HCT116 (cell line): ENCODE measurements around the gene KCNIP4. TPM values are rescaled to one million over a fixed set of nuclear protein-coding genes. Genes with fewer than 3 reads are reported as not detected.

Experiments used
- ATAC-seq: fragments of 200-7000 bp; cut with Tn5 transposase; 2 replicates; pipeline ENCODE4 v1.9.1; 2020; ENCODE audit warnings: mild to moderate bottlenecking, moderate library complexity
- BruUV-seq: library from RNA; stranded (reverse); fragments of 400-500 nt; replicated peaks from 2 replicates; lab custom pipeline; 2021; lab: Mats Ljungman, UMichigan
- CTCF ChIA-PET: fragments of 300-600 bp; sonication (Branson Sonifier 250); formaldehyde crosslinking; loops from one replicate; lab custom pipeline; 2021; ENCODE audit warnings: antibody characterized with exemption; lab: Charles Lee
- POLR2A ChIA-PET: fragments of 300-600, 350-600 bp; sonication (Branson Sonifier 250); formaldehyde crosslinking; loops from one replicate; lab custom pipeline; 2021; ENCODE audit warnings: antibody characterized with exemption; lab: Charles Lee
- RAD21 ChIA-PET, 2 experiments: fragments of 300-600 bp; sonication (Branson Sonifier 250); formaldehyde crosslinking; loops; one replicate each; lab custom pipeline; 2023; ENCODE audit warnings: low total read pairs in 2 of 2; ENCODE audit not compliant: uncharacterized antibody in 2 of 2, unreplicated experiment in 2 of 2, low non-redundant PET in 1 of 2; lab: Charles Lee
- DNase-seq: peaks from one replicate; pipeline ENCODE4 v3.0.0-alpha.2; 2010; ENCODE audit warnings: low read depth, low spot score
- H2AFZ ChIP-seq: fragments of 200-600 bp; shearing (Covaris generic), sonication (generic); 2 replicates; pipeline ENCODE4 v1.6.1; 2017; ENCODE audit warnings: low read depth, mixed run types, mixed read lengths, antibody characterized with exemption, low read length; ENCODE audit not compliant: poor library complexity, severe bottlenecking
- H3K27ac ChIP-seq: 2 replicates; pipeline ENCODE4 v1.5.1; 2012; ENCODE audit warnings: low read depth, low read length
- H3K27me3 ChIP-seq: fragments of 200-600 bp; sonication (generic); 2 replicates; pipeline ENCODE4 v1.6.1; 2016; ENCODE audit warnings: mixed run types, low read length, mixed read lengths; ENCODE audit not compliant: insufficient read depth
- H3K36me3 ChIP-seq, 2 experiments: fragments of 200-500 bp in 1 of 2; fragments of 200-600 bp in 1 of 2; sonication (Bioruptor generic) in 1 of 2; sonication (generic) in 1 of 2; 2 replicates each; pipeline versions ENCODE4 v1.5.1 to v1.6.1; 2014 to 2016; ENCODE audit warnings: low read length in 2 of 2, inconsistent platforms in 1 of 2, mixed read lengths in 1 of 2, mixed run types in 1 of 2; ENCODE audit not compliant: insufficient read depth in 2 of 2, control insufficient read depth in 1 of 2
- H3K4me1 ChIP-seq, 2 experiments: fragments of 200-600 bp in 1 of 2; sonication (generic) in 1 of 2; 2 replicates each; pipeline versions ENCODE4 v1.5.1 to v1.6.1; 2012 to 2017; ENCODE audit warnings: low read length in 2 of 2, inconsistent platforms in 1 of 2, mild to moderate bottlenecking in 1 of 2, mixed read lengths in 1 of 2, mixed run types in 1 of 2, moderate library complexity in 1 of 2; ENCODE audit not compliant: insufficient read depth in 2 of 2, control insufficient read depth in 1 of 2
- H3K4me2 ChIP-seq: fragments of 200-600 bp; sonication (generic); 2 replicates; pipeline ENCODE4 v1.6.1; 2017; ENCODE audit warnings: mixed run types, low read length, mixed read lengths
- H3K4me3 ChIP-seq, 2 experiments: fragments of 200-600 bp in 1 of 2; sonication (generic) in 1 of 2; replicated peaks in 1 of 2; 2 replicates each; pipeline ENCODE4 v1.5.1; 2011 to 2016; ENCODE audit warnings: low read length in 2 of 2, control low read depth in 1 of 2, low read depth in 1 of 2, mild to moderate bottlenecking in 1 of 2, mixed read lengths in 1 of 2, mixed run types in 1 of 2
- H3K79me2 ChIP-seq: fragments of 200-600 bp; sonication (generic); 2 replicates; pipeline ENCODE4 v1.6.1; 2017; ENCODE audit warnings: mild to moderate bottlenecking, mixed run types, low read length, moderate library complexity, mixed read lengths; ENCODE audit not compliant: insufficient read depth
- H3K9ac ChIP-seq: fragments of 200-600 bp; sonication (generic); 2 replicates; pipeline ENCODE4 v1.6.1; 2016; ENCODE audit warnings: low read length, mixed read lengths
- H3K9me2 ChIP-seq: fragments of 200-600 bp; sonication (generic), shearing (Covaris generic); 2 replicates; pipeline ENCODE4 v1.6.1; 2017; ENCODE audit warnings: mixed run types, mild to moderate bottlenecking, moderate library complexity; ENCODE audit not compliant: insufficient read depth
- H3K9me3 ChIP-seq, 2 experiments: fragments of 200-500 bp in 1 of 2; fragments of 200-600 bp in 1 of 2; sonication (Bioruptor generic) in 1 of 2; sonication (generic) in 1 of 2; 2 replicates each; pipeline ENCODE4 v1.6.1; 2014 to 2017; ENCODE audit warnings: low read length in 2 of 2, mixed read lengths in 2 of 2, inconsistent platforms in 1 of 2, low read depth in 1 of 2, mild to moderate bottlenecking in 1 of 2, mixed run types in 1 of 2, moderate library complexity in 1 of 2; ENCODE audit not compliant: control insufficient read depth in 1 of 2, insufficient read depth in 1 of 2
- H4K20me1 ChIP-seq: fragments of 200-600 bp; sonication (generic), shearing (Covaris generic); 2 replicates; pipeline ENCODE4 v1.6.1; 2017; ENCODE audit warnings: mixed run types, mild to moderate bottlenecking, moderate library complexity; ENCODE audit not compliant: insufficient read depth
- CEBPB ChIP-seq: IDR thresholded peaks from 2 replicates; pipeline ENCODE4 v1.6.1; 2012; ENCODE audit warnings: low read depth
- JUND ChIP-seq: IDR thresholded peaks from 2 replicates; pipeline ENCODE4 v1.6.1; 2012
- MAX ChIP-seq: IDR thresholded peaks from 2 replicates; pipeline ENCODE4 v1.6.1; 2012
- POLR2AphosphoS5 ChIP-seq: IDR thresholded peaks from 2 replicates; pipeline ENCODE4 v1.6.1; 2011; ENCODE audit warnings: mild to moderate bottlenecking, low read depth, low read length, moderate library complexity
- REST ChIP-seq: IDR thresholded peaks from 2 replicates; pipeline ENCODE4 v1.6.1; 2012; ENCODE audit warnings: low read depth
- TCF7L2 ChIP-seq: IDR thresholded peaks from 2 replicates; pipeline ENCODE4 v1.7.0; 2011; ENCODE audit warnings: borderline replicate concordance, inconsistent platforms; ENCODE audit not compliant: insufficient read depth, insufficient read length; ENCODE audit errors: extremely low read depth
- intact Hi-C: fragments of 100-400 bp; cut with micrococcal nuclease; formaldehyde crosslinking; loops from 2 replicates; pipeline ENCODE4 v1.10.0; 2022
- total RNA-seq: library from RNA; stranded (reverse); gene quantifications from one replicate; pipeline ENCODE4 v1.2.1, GENCODE V29; 2021; ENCODE audit not compliant: unreplicated experiment
- TF ChIP-seq, protein P1 (sequence below): IDR thresholded peaks from 2 replicates; pipeline ENCODE4 v1.6.1; 2012

The KCNIP4 gene
- total RNA-seq, 1 experiment from 2014 or later: not detected

- Histone ChIP-seq H3K9ac (no peak overlapping the region), H3K4me1 (peaks cover 0 to 5% of the 10 kb centered on the region in 2 experiments; a peak in 1 of 4 replicates), H3K9me2 (no peaks in the 10 kb centered on the region), H2AFZ (no peak overlapping the region), H3K79me2 (no peaks in the 10 kb centered on the region), H3K27ac (no peak overlapping the region), H3K27me3 (no peaks in the 10 kb centered on the region), H3K9me3 (no peaks in the 10 kb centered on the region), H4K20me1 (no peaks in the 10 kb centered on the region), H3K36me3 (no peaks in the 10 kb centered on the region), H3K4me2 (peak overlapping the region; percentile 17; the same call in 1 of the 2 replicates), H3K4me3 (no peak overlapping the region)
- ChIA-PET CTCF (no interaction called here), RAD21 (no interaction called here), POLR2A (no interaction called here)
- peak; percentile 6 for DNase-seq
- 0 out of 2 replicates have a peak, but pooled peaks have one; percentile 40 for ATAC-seq
- intact Hi-C loops: no loop called here
- BruUV-seq: no TSS peak
- TF ChIP-seq REST (no peak), TCF7L2 (peak; percentile 74), MAX (0 out of 2 replicates have a peak, but pooled peaks have one; percentile 16)
Observed at GRCh38 chr4:20809812-20810211, 1138.8 kb downstream of the KCNIP4 start.

GRCh38 chr4:20805716-20806115 is 1142.9 kb downstream of the KCNIP4 start:
- TF ChIP-seq REST: no peak
- TF ChIP-seq POLR2AphosphoS5: no peak
- TF ChIP-seq JUND: no peak
- TF ChIP-seq, protein P1, sequence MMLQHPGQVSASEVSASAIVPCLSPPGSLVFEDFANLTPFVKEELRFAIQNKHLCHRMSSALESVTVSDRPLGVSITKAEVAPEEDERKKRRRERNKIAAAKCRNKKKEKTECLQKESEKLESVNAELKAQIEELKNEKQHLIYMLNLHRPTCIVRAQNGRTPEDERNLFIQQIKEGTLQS: no peak
- no peak for TF ChIP-seq CEBPB
- ChIA-PET CTCF (no interaction called here), POLR2A (no interaction called here), RAD21 (no interaction called here)
- Histone ChIP-seq H3K4me1 (peaks cover 0 to 5% of the 10 kb centered on the region in 2 experiments; a peak in 1 of 4 replicates), H4K20me1 (no peaks in the 10 kb centered on the region), H3K9me3 (no peaks in the 10 kb centered on the region), H3K27ac (no peak overlapping the region), H3K9ac (no peak overlapping the region), H3K9me2 (no peaks in the 10 kb centered on the region), H3K79me2 (no peaks in the 10 kb centered on the region), H3K4me3 (no peak overlapping the region), H3K4me2 (no peak overlapping the region), H3K36me3 (no peaks in the 10 kb centered on the region), H3K27me3 (no peaks in the 10 kb centered on the region), H2AFZ (no peak overlapping the region)
- DNase-seq (no peak), ATAC-seq (no peak)
- BruUV-seq: no TSS peak
- intact Hi-C loops: no loop called here
